OCI-LY1 (cell line): ENCODE measurements around the gene SCN7A.

Source experiments
- EZH2 ChIP-seq: fragments of 200-600 bp; sonication (generic), shearing (Covaris generic); IDR thresholded peaks from 2 replicates; pipeline ENCODE4 v1.8.0; 2017; ENCODE audit warnings: borderline replicate concordance, mixed run types, mild to moderate bottlenecking, antibody characterized with exemption, low read length, moderate library complexity, mixed read lengths
- TF ChIP-seq, protein P1 (sequence below): fragments of 200-600 bp; sonication (generic), shearing (Covaris generic); IDR thresholded peaks from 2 replicates; pipeline ENCODE4 v1.5.1; 2017; ENCODE audit warnings: mild to moderate bottlenecking, antibody characterized with exemption, low read length, moderate library complexity, mixed read lengths

DNA sequence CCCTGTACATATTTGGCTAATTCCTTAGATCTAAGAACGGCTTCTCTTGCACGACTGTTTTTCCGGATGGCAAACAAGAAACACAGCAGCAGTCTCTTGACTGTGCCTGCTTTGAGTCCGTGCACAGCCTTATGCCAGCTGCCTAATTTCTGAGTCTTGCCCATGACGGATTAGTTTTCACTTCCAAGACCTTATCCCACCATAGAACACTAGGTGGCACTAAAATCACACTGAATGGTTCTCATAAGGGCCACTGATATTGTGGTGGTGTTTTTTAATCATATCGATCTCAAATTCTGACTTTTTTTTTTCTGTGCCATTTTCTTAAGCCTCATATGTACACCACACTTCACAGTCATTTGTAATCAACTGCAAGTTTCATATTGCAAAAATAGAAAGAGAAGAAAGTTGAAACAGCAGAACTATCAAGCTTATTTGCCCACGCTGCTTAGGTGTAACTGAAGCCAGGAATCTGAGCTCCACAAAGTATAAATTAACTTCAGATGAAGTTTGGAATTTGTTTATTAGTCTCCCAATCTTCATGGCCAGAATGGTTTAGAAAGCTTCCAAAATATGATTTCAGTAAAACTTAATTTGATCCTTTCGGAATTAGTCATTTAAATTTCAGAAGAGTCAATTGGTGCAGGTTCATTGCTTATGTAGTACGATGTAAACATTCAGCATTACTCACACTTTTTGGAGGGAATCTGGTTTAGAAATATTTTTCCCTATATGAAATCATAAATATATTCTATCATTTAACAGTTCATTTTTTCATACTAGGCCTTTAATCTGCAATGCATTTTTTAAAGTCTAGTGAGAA, 45.5 kb upstream of the SCN7A start:
- TF ChIP-seq, protein P1, sequence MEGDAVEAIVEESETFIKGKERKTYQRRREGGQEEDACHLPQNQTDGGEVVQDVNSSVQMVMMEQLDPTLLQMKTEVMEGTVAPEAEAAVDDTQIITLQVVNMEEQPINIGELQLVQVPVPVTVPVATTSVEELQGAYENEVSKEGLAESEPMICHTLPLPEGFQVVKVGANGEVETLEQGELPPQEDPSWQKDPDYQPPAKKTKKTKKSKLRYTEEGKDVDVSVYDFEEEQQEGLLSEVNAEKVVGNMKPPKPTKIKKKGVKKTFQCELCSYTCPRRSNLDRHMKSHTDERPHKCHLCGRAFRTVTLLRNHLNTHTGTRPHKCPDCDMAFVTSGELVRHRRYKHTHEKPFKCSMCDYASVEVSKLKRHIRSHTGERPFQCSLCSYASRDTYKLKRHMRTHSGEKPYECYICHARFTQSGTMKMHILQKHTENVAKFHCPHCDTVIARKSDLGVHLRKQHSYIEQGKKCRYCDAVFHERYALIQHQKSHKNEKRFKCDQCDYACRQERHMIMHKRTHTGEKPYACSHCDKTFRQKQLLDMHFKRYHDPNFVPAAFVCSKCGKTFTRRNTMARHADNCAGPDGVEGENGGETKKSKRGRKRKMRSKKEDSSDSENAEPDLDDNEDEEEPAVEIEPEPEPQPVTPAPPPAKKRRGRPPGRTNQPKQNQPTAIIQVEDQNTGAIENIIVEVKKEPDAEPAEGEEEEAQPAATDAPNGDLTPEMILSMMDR, result peak; percentile 81
- no peak for TF ChIP-seq EZH2
